B cell (primary cell): ENCODE measurements around the gene CDKN1B.

Experiments used
- CTCF ChIP-seq: fragments of 200-600 bp; IDR thresholded peaks from one replicate; pipeline ENCODE4 v1.8.0; 2022; ENCODE audit warnings: antibody characterized with exemption, mild to moderate bottlenecking
- EZH2 ChIP-seq: IDR thresholded peaks from 2 replicates; pipeline ENCODE4 v1.6.1; 2012; ENCODE audit warnings: borderline replicate concordance, low read depth, mild to moderate bottlenecking, moderate library complexity, low read length; ENCODE audit not compliant: insufficient read depth, poor library complexity, severe bottlenecking

DNA sequence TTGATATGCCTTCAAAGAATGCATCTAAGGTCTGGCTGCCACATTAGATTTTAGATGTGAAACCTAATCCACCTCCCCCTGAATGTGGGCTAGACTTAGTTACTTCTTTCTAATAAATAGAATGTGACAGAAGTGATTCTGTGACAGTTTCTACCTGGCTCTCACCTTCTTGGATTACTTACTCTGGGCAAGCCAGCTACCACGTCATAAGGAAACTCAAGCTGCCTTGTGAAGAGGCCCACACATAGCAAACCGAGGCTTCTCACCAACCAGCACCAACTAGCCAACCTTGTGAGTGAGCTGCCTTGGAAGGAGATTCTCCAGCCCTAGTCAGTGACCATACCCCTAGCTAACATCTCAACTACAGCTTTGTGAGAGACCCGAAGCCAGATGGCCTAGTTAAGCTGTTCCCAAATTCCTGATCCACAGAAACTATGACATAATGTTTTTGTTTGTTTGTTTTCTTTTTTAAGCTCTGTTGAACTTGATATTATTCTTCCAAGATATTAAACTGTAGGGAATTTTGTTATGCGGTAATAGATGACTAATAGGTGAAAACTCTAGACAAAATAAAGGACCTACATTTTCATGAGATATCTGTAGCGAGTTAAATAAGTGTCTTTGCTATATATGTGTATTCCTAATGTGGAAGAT, 27.4 kb upstream of the CDKN1B start:
- TF ChIP-seq CTCF (no peak), EZH2 (no peak)
